ENCODE measurements around the gene DOCK4.

DNA sequence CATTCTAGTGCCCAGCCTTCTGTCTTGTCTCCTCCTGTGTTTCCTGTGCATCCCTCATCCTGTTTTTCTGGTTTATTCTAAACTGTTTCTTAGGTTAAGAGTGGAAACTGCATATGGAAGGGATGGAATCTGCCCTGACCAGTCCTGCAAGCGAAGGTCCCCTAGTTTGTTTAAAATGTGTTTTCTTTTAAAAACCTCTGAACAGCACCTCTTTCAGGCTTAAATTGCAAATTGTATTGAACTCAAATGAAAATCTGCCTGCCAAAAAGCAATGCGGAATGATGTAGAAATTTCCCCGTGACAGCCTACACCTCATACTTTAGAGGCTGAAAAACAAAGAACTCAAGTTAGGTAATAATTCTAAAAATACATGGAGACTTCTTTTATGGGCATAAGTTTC lies 421.1 kb downstream of the DOCK4 start:
- TF ChIP-seq EZH2 (IDR thresholded peaks at IDR 0.05; ENCODE audit: insufficient read depth, poor library complexity, severe bottlenecking), result no peak
- no peak for TF ChIP-seq EZH2phosphoT487 (IDR thresholded peaks at IDR 0.05; ENCODE audit: insufficient read depth, low read depth)
